Measurements from ENCODE around the gene C20orf204. TPM values are rescaled to one million over a fixed set of nuclear protein-coding genes. Genes with fewer than 3 reads are reported as not detected.
"Not testable (repeated sequence)": the region's sequence is repeated elsewhere in the genome, so short reads cannot be mapped to it uniquely, and the experiment has no call there.

The C20orf204 gene
- total RNA-seq, 1 donor from 2014 or later: 3.0 TPM

DNA sequence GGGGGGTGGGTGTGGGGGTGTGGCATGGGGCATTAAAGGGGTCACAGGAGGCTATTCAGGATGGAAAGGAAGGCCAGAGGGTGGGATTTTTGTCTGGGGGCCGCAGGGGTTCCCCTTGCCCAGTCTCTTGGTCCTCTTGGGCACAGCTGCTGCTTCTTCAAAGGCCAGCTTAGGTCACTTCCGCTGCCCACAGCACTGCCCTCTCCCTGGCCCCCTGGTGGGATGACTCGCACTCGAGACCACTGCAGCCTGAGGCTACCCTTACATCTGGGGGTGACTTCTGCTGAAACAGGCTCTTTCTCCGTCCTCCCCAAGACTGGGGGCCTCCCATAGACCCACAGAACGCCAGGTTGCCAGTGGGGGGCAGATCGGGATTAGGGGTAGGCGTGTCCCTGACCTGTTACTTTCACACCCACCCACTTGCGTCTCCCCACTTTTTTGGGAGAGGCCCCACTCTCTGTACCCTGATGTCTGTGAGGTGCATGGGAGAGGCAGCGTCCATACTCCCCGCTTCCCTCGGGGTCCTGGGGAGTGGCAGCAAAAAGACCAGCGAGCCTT, 46.9 kb downstream of the C20orf204 start:
- no peaks in the 10 kb centered on the region for H3K36me3 Mint-ChIP-seq
- peaks cover 22% of the 10 kb centered on the region for H3K4me1 Mint-ChIP-seq (ENCODE audit: unreplicated experiment)
- H3K4me3 Mint-ChIP-seq: peak overlapping the region; percentile 76
- no peak for DNase-seq (ENCODE audit: extremely low spot score, unreplicated experiment)
- H3K9me3 Mint-ChIP-seq: no peaks in the 10 kb centered on the region
- peaks cover 52% of the 10 kb centered on the region for H3K27me3 Mint-ChIP-seq
- no peak overlapping the region for H3K27ac Mint-ChIP-seq
- TF ChIP-seq, protein P1, sequence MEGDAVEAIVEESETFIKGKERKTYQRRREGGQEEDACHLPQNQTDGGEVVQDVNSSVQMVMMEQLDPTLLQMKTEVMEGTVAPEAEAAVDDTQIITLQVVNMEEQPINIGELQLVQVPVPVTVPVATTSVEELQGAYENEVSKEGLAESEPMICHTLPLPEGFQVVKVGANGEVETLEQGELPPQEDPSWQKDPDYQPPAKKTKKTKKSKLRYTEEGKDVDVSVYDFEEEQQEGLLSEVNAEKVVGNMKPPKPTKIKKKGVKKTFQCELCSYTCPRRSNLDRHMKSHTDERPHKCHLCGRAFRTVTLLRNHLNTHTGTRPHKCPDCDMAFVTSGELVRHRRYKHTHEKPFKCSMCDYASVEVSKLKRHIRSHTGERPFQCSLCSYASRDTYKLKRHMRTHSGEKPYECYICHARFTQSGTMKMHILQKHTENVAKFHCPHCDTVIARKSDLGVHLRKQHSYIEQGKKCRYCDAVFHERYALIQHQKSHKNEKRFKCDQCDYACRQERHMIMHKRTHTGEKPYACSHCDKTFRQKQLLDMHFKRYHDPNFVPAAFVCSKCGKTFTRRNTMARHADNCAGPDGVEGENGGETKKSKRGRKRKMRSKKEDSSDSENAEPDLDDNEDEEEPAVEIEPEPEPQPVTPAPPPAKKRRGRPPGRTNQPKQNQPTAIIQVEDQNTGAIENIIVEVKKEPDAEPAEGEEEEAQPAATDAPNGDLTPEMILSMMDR (conservative IDR thresholded peaks at IDR 0.05): no peak

DNA sequence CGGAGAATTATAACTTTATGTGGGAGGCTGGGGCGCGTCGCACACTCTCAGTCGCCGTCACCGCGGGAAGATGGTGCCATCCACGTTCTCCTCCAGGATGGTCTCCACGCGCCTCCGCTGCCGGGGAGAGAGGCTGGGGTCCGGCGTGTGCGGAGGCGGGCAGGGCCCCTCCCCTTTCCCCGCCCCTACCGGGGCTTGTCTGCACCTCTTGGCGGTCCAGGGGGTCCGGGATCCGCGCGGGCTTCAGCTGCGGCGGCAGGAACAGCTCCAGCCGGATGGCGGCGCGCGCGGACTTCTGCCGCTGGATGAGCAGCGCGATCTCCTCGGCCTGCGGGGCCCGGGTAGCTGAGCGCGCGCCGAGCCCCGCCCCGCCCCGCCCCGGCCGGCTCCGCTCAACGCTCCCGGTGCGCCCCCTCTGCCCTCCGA, 47.4 kb downstream of the C20orf204 start:
- H3K36me3 Mint-ChIP-seq: no peaks in the 10 kb centered on the region
- no peak for DNase-seq (ENCODE audit: extremely low spot score, unreplicated experiment)
- H3K27me3 Mint-ChIP-seq: peaks cover 57% of the 10 kb centered on the region

DNA sequence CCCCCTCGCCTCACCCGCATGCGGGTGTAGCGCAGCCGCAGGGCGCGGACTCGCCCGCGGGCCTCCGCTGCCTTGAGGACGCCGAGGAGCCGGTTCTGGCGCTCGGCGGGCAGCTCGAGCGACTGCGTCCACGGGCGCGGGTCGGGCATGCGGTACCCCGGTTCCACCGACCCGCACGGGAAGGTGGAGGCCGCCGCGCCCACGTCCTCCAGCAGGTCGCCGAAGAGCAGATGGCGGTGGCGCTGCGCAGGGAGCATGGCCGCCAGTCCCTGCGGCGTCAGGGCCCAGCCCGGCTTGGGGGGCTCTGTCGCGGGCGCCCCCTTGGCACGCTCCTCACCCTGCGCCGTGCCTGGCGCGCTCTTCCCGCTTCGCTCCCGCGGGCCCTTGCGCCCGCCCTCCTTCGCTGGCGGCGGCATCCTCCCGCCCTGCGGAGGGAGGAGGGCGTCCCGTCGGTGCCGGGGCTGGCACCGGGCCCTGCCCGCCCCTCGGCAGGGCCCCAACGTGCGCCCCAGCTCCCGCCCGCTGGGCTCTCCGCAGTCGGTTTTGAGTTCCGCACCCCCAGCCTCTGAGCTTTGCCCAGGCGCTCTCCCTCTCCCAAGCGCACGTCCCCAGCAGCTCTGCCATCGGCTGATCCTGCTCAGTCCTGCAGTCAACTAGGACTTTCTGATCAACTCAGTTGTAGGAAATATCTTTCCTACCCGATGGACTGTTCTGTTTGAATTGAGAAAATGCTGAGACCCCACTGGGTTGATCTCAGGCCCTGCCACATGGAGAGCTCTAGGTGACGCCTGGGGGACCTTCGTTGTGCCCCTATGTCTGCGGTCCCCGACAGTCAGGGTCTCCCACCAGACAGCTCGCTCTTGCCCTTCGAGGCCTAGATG, 48.1 kb downstream of the C20orf204 start, which contains the start of gene LKAAEAR1:
Gene LKAAEAR1 (minus strand): TSS at position 595 of the 881 bp plus-strand sequence. CDS start 179 bp downstream, at position 416.
- Mint-ChIP-seq H3K9me3 (no peaks in the 10 kb centered on the region), H3K4me1 (ENCODE audit: unreplicated experiment) (peaks cover 19% of the 10 kb centered on the region), H3K27ac (no peak within 1 kb of the TSS), H3K36me3 (no peaks in the 10 kb centered on the region), H3K4me3 (peak within 1 kb of the TSS; percentile 92), H3K27me3 (peaks cover 63% of the 10 kb centered on the region)
- no peak for DNase-seq (ENCODE audit: extremely low spot score, unreplicated experiment)
- TF ChIP-seq, protein P1 (conservative IDR thresholded peaks at IDR 0.05): peak; percentile 3

More for the DNA sequence above, 47.4 kb downstream of the C20orf204 start:
- H3K9me3 Mint-ChIP-seq: no peaks in the 10 kb centered on the region
- peaks cover 22% of the 10 kb centered on the region for H3K4me1 Mint-ChIP-seq (ENCODE audit: unreplicated experiment)
- H3K27ac Mint-ChIP-seq: no peak overlapping the region
- TF ChIP-seq, protein P1 (conservative IDR thresholded peaks at IDR 0.05): peak; percentile 75
- H3K4me3 Mint-ChIP-seq: peak overlapping the region; percentile 76

DNA sequence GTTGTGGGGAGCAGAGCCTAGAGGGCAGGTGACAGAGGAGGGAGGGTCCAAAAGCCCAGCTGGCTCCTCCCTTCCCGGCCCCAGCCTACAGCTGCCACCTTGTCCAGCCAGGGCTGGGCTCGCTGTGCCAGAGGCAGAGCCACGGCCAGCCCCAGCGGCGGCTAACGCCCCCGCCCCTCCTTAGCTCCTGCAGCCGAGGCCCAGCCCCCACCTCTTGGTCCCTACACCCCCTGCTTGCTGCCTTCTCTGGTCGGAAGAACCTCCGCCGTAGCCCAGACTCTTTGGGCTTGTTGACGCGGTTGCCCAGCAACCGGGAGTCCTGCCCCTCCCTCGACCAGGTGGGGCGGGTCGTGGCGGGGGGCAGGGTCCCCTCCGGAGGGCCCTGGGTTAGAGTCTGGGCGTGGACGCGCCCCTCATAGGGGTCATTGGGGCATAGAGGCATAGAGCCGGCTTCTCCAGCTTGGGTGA, 48.7 kb downstream of the C20orf204 start:
- H3K9me3 Mint-ChIP-seq: no peaks in the 10 kb centered on the region
- H3K4me3 Mint-ChIP-seq: peak overlapping the region; percentile 92
- H3K27me3 Mint-ChIP-seq: peaks cover 70% of the 10 kb centered on the region
- no peak for DNase-seq (ENCODE audit: extremely low spot score, unreplicated experiment)
- TF ChIP-seq, protein P1 (conservative IDR thresholded peaks at IDR 0.05): no peak
- H3K27ac Mint-ChIP-seq: no peak overlapping the region
- H3K36me3 Mint-ChIP-seq: no peaks in the 10 kb centered on the region
- peaks cover 18% of the 10 kb centered on the region for H3K4me1 Mint-ChIP-seq (ENCODE audit: unreplicated experiment)

DNA sequence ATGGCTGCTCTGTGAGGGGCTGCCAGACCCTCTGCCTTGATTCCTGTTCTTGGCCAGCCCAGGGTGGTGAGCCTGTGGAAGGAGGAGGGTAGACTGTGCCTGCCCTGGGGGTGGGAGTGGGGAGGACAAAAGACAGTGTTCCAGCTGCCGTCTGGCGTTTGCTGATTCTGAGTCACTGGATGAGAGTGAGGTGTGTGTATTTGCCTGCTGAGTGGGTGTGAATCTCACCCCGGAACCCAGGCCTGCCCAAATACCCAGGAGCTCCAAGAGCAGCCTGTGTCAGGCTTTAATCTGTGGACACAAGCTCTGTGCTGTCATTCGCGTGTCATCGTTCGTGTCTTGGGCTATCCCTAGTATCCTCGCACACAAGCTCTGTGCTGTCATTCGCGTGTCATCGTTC, 50.8 kb downstream of the C20orf204 start:
- Mint-ChIP-seq H3K27me3 (peaks cover 74% of the 10 kb centered on the region), H3K4me1 (ENCODE audit: unreplicated experiment) (peaks cover 8% of the 10 kb centered on the region), H3K36me3 (no peaks in the 10 kb centered on the region), H3K4me3 (no peak overlapping the region), H3K9me3 (no peaks in the 10 kb centered on the region), H3K27ac (no peak overlapping the region)
- TF ChIP-seq, protein P1 (conservative IDR thresholded peaks at IDR 0.05): no peak
- no peak for DNase-seq (ENCODE audit: extremely low spot score, unreplicated experiment)

DNA sequence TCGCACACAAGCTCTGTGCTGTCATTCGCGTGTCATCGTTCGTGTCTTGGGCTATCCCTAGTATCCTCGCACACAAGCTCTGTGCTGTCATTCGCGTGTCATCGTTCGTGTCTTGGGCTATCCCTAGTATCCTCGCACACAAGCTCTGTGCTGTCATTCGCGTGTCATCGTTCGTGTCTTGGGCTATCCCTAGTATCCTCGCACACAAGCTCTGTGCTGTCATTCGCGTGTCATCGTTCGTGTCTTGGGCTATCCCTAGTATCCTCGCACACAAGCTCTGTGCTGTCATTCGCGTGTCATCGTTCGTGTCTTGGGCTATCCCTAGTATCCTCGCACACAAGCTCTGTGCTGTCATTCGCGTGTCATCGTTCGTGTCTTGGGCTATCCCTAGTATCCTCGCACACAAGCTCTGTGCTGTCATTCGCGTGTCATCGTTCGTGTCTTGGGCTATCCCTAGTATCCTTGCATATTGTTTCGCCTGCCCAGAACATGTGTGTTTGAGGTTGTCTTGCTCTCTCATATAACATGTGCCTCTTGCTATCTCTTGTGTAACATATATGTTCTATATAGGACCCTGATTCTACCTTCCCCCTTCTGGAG, 51.3 kb downstream of the C20orf204 start:
- peaks cover 72% of the 10 kb centered on the region for H3K27me3 Mint-ChIP-seq
- not testable (repeated sequence) for H3K4me3 Mint-ChIP-seq; H3K4me1 Mint-ChIP-seq (ENCODE audit: unreplicated experiment); H3K27ac Mint-ChIP-seq; H3K9me3 Mint-ChIP-seq; DNase-seq (ENCODE audit: extremely low spot score, unreplicated experiment); H3K36me3 Mint-ChIP-seq

DNA sequence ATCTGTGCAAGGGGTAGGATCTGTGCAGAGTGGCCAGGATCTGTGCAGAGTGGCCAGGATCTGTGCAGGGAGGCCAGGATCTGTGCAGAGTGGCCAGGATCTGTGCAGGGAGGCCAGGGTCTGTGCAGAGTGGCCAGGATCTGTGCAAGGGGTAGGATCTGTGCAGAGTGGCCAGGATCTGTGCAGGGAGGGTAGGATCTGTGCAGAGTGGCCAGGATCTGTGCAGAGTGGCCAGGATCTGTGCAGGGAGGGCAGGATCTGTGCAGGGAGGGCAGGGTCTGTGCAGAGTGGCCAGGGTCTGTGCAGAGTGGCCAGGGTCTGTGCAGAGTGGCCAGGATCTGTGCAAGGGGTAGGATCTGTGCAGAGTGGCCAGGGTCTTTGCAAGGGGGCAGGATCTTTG, 52.6 kb downstream of the C20orf204 start:
- H3K9me3 Mint-ChIP-seq; H3K36me3 Mint-ChIP-seq; DNase-seq (ENCODE audit: extremely low spot score, unreplicated experiment); H3K4me1 Mint-ChIP-seq (ENCODE audit: unreplicated experiment); H3K4me3 Mint-ChIP-seq; H3K27ac Mint-ChIP-seq: not testable (repeated sequence)
- peaks cover 66% of the 10 kb centered on the region for H3K27me3 Mint-ChIP-seq
